Effector memory CD4-positive, alpha-beta T cell (primary cell): Measurements from ENCODE around the gene NKD2.
"Not testable (repeated sequence)": the region's sequence is repeated elsewhere in the genome, so short reads cannot be mapped to it uniquely, and the experiment has no call there.

ENCODE experiments used
- DNase-seq, 3 donors: peaks; one replicate each; pipeline ENCODE4 v3.0.0-alpha.2; 2020
- H3K27ac ChIP-seq: 2 replicates; pipeline ENCODE4 v1.7.0; 2013; ENCODE audit warnings: mild to moderate bottlenecking, low read length, moderate library complexity; ENCODE audit not compliant: insufficient read depth, poor library complexity, severe bottlenecking
- H3K27me3 ChIP-seq: replicated peaks from 2 replicates; pipeline ENCODE4 v1.7.0; 2013; ENCODE audit warnings: mild to moderate bottlenecking, low read length; ENCODE audit not compliant: insufficient read depth, control insufficient read depth, poor library complexity, severe bottlenecking
- H3K36me3 ChIP-seq: 2 replicates; pipeline ENCODE4 v1.7.0; 2013; ENCODE audit warnings: mild to moderate bottlenecking, low read length, moderate library complexity; ENCODE audit not compliant: control insufficient read depth, insufficient read depth
- H3K4me1 ChIP-seq: 2 replicates; pipeline ENCODE4 v1.7.0; 2013; ENCODE audit warnings: low read length, mild to moderate bottlenecking; ENCODE audit not compliant: control insufficient read depth, insufficient read depth, poor library complexity, severe bottlenecking
- H3K4me3 ChIP-seq: 2 replicates; pipeline ENCODE4 v1.7.0; 2013; ENCODE audit warnings: low read length, low read depth, mild to moderate bottlenecking; ENCODE audit not compliant: insufficient read depth, poor library complexity, severe bottlenecking
- H3K9me3 ChIP-seq: 2 replicates; pipeline ENCODE4 v1.7.0; 2013; ENCODE audit warnings: mild to moderate bottlenecking, low read length, moderate library complexity; ENCODE audit not compliant: control insufficient read depth

The NKD2 gene

GRCh38 chr5:963673-964531 lies 44.7 kb upstream of the NKD2 start:
- Histone ChIP-seq H3K27me3 (peaks cover 11% of the 10 kb centered on the region), H3K4me1 (peaks cover 4% of the 10 kb centered on the region), H3K36me3 (no peaks in the 10 kb centered on the region), H3K27ac (no peak overlapping the region), H3K4me3 (peak overlapping the region; percentile 24), H3K9me3 (no peaks in the 10 kb centered on the region)
- DNase-seq: no peak

- Histone ChIP-seq H3K4me1 (peaks cover 4% of the 10 kb centered on the region), H3K4me3 (no peak overlapping the region), H3K9me3 (no peaks in the 10 kb centered on the region), H3K36me3 (no peaks in the 10 kb centered on the region), H3K27ac (no peak overlapping the region), H3K27me3 (peaks cover 11% of the 10 kb centered on the region)
- DNase-seq: no peak
Measured at GRCh38 chr5:964821-965220, 43.8 kb upstream of the NKD2 start.

- Histone ChIP-seq H3K9me3 (no peaks in the 10 kb centered on the region), H3K27me3 (peaks cover 11% of the 10 kb centered on the region), H3K4me3 (no peak overlapping the region), H3K36me3 (no peaks in the 10 kb centered on the region), H3K27ac (no peak overlapping the region), H3K4me1 (peaks cover 4% of the 10 kb centered on the region)
- no peak for DNase-seq
Measured at GRCh38 chr5:965604-966344, 42.8 kb upstream of the NKD2 start.

GRCh38 chr5:966345-966710 lies 42.3 kb upstream of the NKD2 start:
- Histone ChIP-seq H3K9me3 (no peaks in the 10 kb centered on the region), H3K27me3 (peaks cover 11% of the 10 kb centered on the region)

GRCh38 chr5:966941-967340 lies 41.7 kb upstream of the NKD2 start:
- peaks cover 11% of the 10 kb centered on the region for H3K27me3 ChIP-seq
- no peak overlapping the region for H3K27ac ChIP-seq
- DNase-seq: no peak
- H3K9me3 ChIP-seq: no peaks in the 10 kb centered on the region
- no peak overlapping the region for H3K4me3 ChIP-seq
- H3K4me1 ChIP-seq: peaks cover 4% of the 10 kb centered on the region
- H3K36me3 ChIP-seq: no peaks in the 10 kb centered on the region

More at GRCh38 chr5:966345-966710, 42.3 kb upstream of the NKD2 start:
- Histone ChIP-seq H3K4me3 (no peak overlapping the region), H3K4me1 (peaks cover 4% of the 10 kb centered on the region), H3K36me3 (no peaks in the 10 kb centered on the region), H3K27ac (no peak overlapping the region)
- DNase-seq: no peak

- no peak overlapping the region for H3K4me3 ChIP-seq
- peaks cover 4% of the 10 kb centered on the region for H3K4me1 ChIP-seq
- no peaks in the 10 kb centered on the region for H3K9me3 ChIP-seq
- peaks cover 11% of the 10 kb centered on the region for H3K27me3 ChIP-seq
- no peak for DNase-seq
- no peak overlapping the region for H3K27ac ChIP-seq
- H3K36me3 ChIP-seq: no peaks in the 10 kb centered on the region
Measured at GRCh38 chr5:968881-969280, 39.7 kb upstream of the NKD2 start.

- no peak overlapping the region for H3K27ac ChIP-seq
- H3K4me1 ChIP-seq: peaks cover 2% of the 10 kb centered on the region
- H3K4me3 ChIP-seq: no peak overlapping the region
- no peaks in the 10 kb centered on the region for H3K36me3 ChIP-seq
- no peak for DNase-seq
- no peaks in the 10 kb centered on the region for H3K9me3 ChIP-seq
- H3K27me3 ChIP-seq: peaks cover 11% of the 10 kb centered on the region
Measured at GRCh38 chr5:969408-969839, 39.2 kb upstream of the NKD2 start.

GRCh38 chr5:972575-972974 lies 36.0 kb upstream of the NKD2 start:
- H3K36me3 ChIP-seq, H3K9me3 ChIP-seq, H3K4me3 ChIP-seq, DNase-seq, H3K4me1 ChIP-seq, H3K27ac ChIP-seq, H3K27me3 ChIP-seq: not testable (repeated sequence)

- Histone ChIP-seq H3K27ac (no peak overlapping the region), H3K4me3 (no peak overlapping the region), H3K4me1 (no peaks in the 10 kb centered on the region), H3K27me3 (no peaks in the 10 kb centered on the region), H3K9me3 (no peaks in the 10 kb centered on the region), H3K36me3 (no peaks in the 10 kb centered on the region)
- no peak for DNase-seq
Measured at GRCh38 chr5:976849-977751, 31.5 kb upstream of the NKD2 start.
